Caco-2 (cell line): Measurements from ENCODE around the gene TPBGL. TPM values are rescaled to one million over a fixed set of nuclear protein-coding genes. Genes with fewer than 3 reads are reported as not detected.

ENCODE experiments used
- BruUV-seq: library from RNA; stranded (reverse); fragments of 400-500 nt; replicated peaks from 2 replicates; lab custom pipeline; 2021; lab: Mats Ljungman, UMichigan
- CTCF ChIA-PET: fragments of 300-600 bp; sonication (Branson Sonifier 250); formaldehyde crosslinking; loops from one replicate; lab custom pipeline; 2022; ENCODE audit warnings: antibody characterized with exemption; lab: Charles Lee
- POLR2A ChIA-PET: fragments of 300-600 bp; sonication (Branson Sonifier 250); formaldehyde crosslinking; loops from one replicate; lab custom pipeline; 2022; ENCODE audit warnings: antibody characterized with exemption; lab: Charles Lee
- DNase-seq, 2 experiments: peaks; one replicate each; pipeline versions ENCODE4 v3.0.0 to v3.0.0-alpha.2; 2020 to 2022
- H3K27me3 ChIP-seq: replicated peaks from 2 replicates; pipeline ENCODE4 v1.6.0; 2011; ENCODE audit warnings: low read length; ENCODE audit not compliant: control insufficient read depth, insufficient read depth
- H3K36me3 ChIP-seq: 2 replicates; pipeline ENCODE4 v1.5.1; 2011; ENCODE audit warnings: low read length; ENCODE audit not compliant: control insufficient read depth, insufficient read depth
- H3K4me1 ChIP-seq: fragments of 250-450 bp; sonication (Bioruptor Pico); 2 replicates; pipeline ENCODE4 v1.5.1; 2020; ENCODE audit warnings: mild to moderate bottlenecking
- H3K4me3 ChIP-seq: 2 replicates; pipeline ENCODE4 v1.5.1; 2011; ENCODE audit warnings: low read depth, mild to moderate bottlenecking, control low read depth, low read length
- H3K9me3 ChIP-seq: fragments of 250-450 bp; sonication (Bioruptor Pico); 2 replicates; pipeline ENCODE4 v1.5.1; 2020; ENCODE audit warnings: mild to moderate bottlenecking, moderate library complexity
- H3K27ac Mint-ChIP-seq: one replicate; pipeline ENCODE4 v1.8.0; 2022; ENCODE audit warnings: mixed read lengths; ENCODE audit not compliant: unreplicated experiment
- H3K27me3 Mint-ChIP-seq: one replicate; pipeline ENCODE4 v1.8.0; 2022; ENCODE audit warnings: mixed read lengths; ENCODE audit not compliant: insufficient read depth, unreplicated experiment
- H3K36me3 Mint-ChIP-seq: one replicate; pipeline ENCODE4 v1.8.0; 2022; ENCODE audit warnings: mild to moderate bottlenecking, mixed read lengths; ENCODE audit not compliant: insufficient read depth, unreplicated experiment
- H3K4me1 Mint-ChIP-seq: one replicate; pipeline ENCODE4 v1.8.0; 2022; ENCODE audit warnings: low read depth, mixed read lengths; ENCODE audit not compliant: unreplicated experiment
- H3K4me3 Mint-ChIP-seq: one replicate; pipeline ENCODE4 v1.8.0; 2022; ENCODE audit warnings: mild to moderate bottlenecking, moderate library complexity, mixed read lengths; ENCODE audit not compliant: unreplicated experiment
- H3K9me3 Mint-ChIP-seq: one replicate; pipeline ENCODE4 v1.8.0; 2022; ENCODE audit warnings: mixed read lengths; ENCODE audit not compliant: unreplicated experiment
- intact Hi-C: fragments of 100-400 bp; cut with micrococcal nuclease; formaldehyde crosslinking; loops from one replicate; pipeline ENCODE4 v1.10.0; 2022; ENCODE audit not compliant: unreplicated experiment
- total RNA-seq: library from RNA; stranded (reverse); gene quantifications from 2 replicates; pipeline ENCODE4 v1.2.3, GENCODE V29; 2022
- TF ChIP-seq, protein P1 (sequence below), 2 experiments: fragments of 200-600 bp in 1 of 2; IDR thresholded peaks; 1 replicate in 1 of 2; 2 replicates in 1 of 2; pipeline versions ENCODE4 v1.5.1 to v1.8.0; 2011 to 2022; ENCODE audit warnings: antibody characterized with exemption in 1 of 2, control low read depth in 1 of 2, inconsistent platforms in 1 of 2, low read depth in 1 of 2, low read length in 1 of 2, mild to moderate bottlenecking in 1 of 2, moderate library complexity in 1 of 2; ENCODE audit not compliant: insufficient read depth in 1 of 2, severe bottlenecking in 1 of 2, unreplicated experiment in 1 of 2

Gene TPBGL
- total RNA-seq, 1 experiment from 2014 or later, result 0.18 TPM

DNA sequence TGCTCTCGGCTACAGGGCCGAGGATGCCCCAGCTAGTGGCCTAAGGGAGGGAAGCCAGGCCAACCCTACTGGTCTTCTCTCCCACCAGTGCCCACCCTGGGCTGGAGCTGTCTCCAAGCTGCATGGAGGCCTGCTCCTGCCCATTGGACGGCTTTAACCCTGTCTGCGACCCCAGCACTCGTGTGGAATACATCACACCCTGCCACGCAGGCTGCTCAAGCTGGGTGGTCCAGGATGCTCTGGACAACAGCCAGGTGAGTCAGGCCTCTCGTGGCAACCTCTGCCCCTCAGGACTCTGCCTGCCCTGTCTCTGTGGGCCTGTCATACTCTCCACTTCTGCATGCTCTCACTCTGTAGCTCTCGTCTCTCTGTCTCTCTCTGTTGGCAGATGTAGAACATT, 44.1 kb upstream of the TPBGL start:
- Histone ChIP-seq H3K27me3 (no peaks in the 10 kb centered on the region), H3K36me3 (peaks cover 33% of the 10 kb centered on the region), H3K9me3 (no peaks in the 10 kb centered on the region), H3K4me1 (no peaks in the 10 kb centered on the region), H3K4me3 (no peak overlapping the region)
- Mint-ChIP-seq H3K27ac (no peak overlapping the region), H3K9me3 (no peaks in the 10 kb centered on the region), H3K36me3 (peaks cover 41% of the 10 kb centered on the region), H3K27me3 (no peaks in the 10 kb centered on the region), H3K4me1 (no peaks in the 10 kb centered on the region), H3K4me3 (no peak overlapping the region)
- no peak for DNase-seq
- CTCF ChIA-PET, result interaction anchor here (1.0 to 2.8 kb wide), 7 partner anchors 8 to 56 kb away, joined by 4 to 16 read pairs (median 6); no protein-coding TSS in a partner anchor
- intact Hi-C loops, result no loop called here
- POLR2A ChIA-PET, result no interaction called here
- TF ChIP-seq, protein P1, sequence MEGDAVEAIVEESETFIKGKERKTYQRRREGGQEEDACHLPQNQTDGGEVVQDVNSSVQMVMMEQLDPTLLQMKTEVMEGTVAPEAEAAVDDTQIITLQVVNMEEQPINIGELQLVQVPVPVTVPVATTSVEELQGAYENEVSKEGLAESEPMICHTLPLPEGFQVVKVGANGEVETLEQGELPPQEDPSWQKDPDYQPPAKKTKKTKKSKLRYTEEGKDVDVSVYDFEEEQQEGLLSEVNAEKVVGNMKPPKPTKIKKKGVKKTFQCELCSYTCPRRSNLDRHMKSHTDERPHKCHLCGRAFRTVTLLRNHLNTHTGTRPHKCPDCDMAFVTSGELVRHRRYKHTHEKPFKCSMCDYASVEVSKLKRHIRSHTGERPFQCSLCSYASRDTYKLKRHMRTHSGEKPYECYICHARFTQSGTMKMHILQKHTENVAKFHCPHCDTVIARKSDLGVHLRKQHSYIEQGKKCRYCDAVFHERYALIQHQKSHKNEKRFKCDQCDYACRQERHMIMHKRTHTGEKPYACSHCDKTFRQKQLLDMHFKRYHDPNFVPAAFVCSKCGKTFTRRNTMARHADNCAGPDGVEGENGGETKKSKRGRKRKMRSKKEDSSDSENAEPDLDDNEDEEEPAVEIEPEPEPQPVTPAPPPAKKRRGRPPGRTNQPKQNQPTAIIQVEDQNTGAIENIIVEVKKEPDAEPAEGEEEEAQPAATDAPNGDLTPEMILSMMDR (IDR thresholded peaks at IDR 0.05; ENCODE audit: insufficient read depth in 1 of 2, low read depth in 1 of 2, low read length in 1 of 2, severe bottlenecking in 1 of 2, unreplicated experiment in 1 of 2), result no peak
- BruUV-seq, result no TSS peak

DNA sequence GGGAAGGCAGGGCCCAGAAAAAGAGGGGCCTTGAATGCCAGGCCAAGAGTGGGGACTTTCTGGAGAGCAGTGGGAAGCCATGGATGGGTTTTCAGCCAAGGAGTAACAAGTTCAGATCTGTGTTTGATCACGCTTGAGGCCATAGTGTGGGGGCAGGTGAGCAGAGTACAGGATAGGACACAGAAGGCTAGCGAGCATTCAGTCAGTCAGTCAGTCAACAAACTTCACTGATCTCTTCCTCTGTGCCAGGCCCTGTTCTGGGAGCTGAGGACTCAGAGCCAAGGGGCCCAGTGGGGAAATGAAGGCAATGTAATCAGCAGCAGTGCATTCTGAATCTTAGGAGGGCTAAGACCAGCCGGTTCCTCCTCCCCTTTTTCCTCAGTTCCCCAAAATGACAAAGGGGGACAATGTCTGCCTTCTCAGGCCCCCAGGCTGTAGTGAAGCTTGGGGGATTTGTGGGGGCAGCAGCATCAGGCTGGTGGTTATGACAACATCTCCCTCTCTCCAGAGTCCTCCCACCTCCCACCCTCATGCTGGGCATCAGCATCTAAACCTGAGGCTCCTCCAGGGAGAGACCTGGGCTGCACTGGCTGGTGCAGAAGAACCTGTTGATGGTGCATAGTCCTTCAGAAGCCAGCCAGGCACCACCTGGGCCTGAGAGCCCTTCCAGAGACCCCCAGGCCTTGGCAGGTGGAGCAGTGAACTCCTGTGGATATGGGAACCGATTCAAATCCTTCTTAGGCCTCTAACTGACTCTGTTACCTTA, 42.9 kb upstream of the TPBGL start:
- peaks cover 44% of the 10 kb centered on the region for H3K36me3 Mint-ChIP-seq
- H3K9me3 ChIP-seq, result no peaks in the 10 kb centered on the region
- no peak for DNase-seq
- no peaks in the 10 kb centered on the region for H3K27me3 ChIP-seq
- H3K4me1 Mint-ChIP-seq, result peaks cover 7% of the 10 kb centered on the region
- TF ChIP-seq, protein P1 (IDR thresholded peaks at IDR 0.05; ENCODE audit: insufficient read depth in 1 of 2, low read depth in 1 of 2, low read length in 1 of 2, severe bottlenecking in 1 of 2, unreplicated experiment in 1 of 2), result no peak
- H3K9me3 Mint-ChIP-seq, result no peaks in the 10 kb centered on the region
- H3K4me3 Mint-ChIP-seq, result no peak overlapping the region
- no peaks in the 10 kb centered on the region for H3K27me3 Mint-ChIP-seq
- CTCF ChIA-PET, result no interaction called here
- POLR2A ChIA-PET, result interaction anchor here (0.6 kb wide), 1 partner anchor 16 kb away, joined by 3 read pairs; no protein-coding TSS in a partner anchor
- H3K36me3 ChIP-seq, result peaks cover 36% of the 10 kb centered on the region
- H3K27ac Mint-ChIP-seq, result no peak overlapping the region
- intact Hi-C loops, result no loop called here
- no TSS peak for BruUV-seq
- no peak overlapping the region for H3K4me3 ChIP-seq
- H3K4me1 ChIP-seq, result 0 out of 2 replicates have a peak, but pooled peaks cover 6% of the 10 kb centered on the region

DNA sequence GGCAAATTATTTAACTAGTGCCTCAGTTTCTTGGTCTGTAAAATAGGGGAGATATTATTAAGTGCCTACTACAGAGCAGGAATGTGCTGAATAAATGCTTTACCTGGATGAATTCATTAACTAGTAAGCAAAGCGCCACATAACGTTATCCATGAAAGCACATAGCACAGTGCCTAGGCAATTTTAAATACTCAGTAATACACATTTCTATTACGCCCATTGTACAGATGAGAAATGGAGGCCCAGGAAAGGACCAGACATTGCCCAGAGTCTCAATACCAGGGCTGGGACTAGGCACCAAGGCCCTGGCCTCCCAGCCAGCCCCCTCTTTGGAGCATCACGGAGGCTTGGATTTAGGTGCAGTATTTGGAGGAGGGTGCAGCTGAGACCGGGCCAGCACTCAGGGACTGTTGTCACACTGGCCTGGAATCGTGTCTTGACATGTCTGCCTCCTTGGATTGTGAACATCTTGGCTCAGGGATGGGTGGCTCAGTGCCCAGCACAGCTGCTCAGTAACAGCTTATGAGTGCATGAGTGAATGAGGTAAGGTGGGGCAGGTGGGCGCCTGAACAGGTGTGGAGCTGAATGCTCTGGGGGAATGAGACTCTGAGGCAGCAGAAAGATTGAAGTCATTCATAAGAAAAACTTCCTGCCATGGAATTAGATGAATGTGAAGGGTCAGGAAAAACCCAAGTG, 42.1 kb upstream of the TPBGL start:
- Mint-ChIP-seq H3K27ac (no peak overlapping the region), H3K27me3 (no peaks in the 10 kb centered on the region), H3K36me3 (peaks cover 43% of the 10 kb centered on the region), H3K4me1 (peaks cover 10% of the 10 kb centered on the region), H3K9me3 (no peaks in the 10 kb centered on the region), H3K4me3 (no peak overlapping the region)
- ChIA-PET POLR2A (no interaction called here), CTCF (interaction anchor here (14.9 kb wide), 1 partner anchor 56 kb away, joined by 887 read pairs; no protein-coding TSS in a partner anchor)
- Histone ChIP-seq H3K4me3 (no peak overlapping the region), H3K36me3 (peaks cover 32% of the 10 kb centered on the region), H3K9me3 (no peaks in the 10 kb centered on the region), H3K4me1 (peaks cover 11% of the 10 kb centered on the region), H3K27me3 (no peaks in the 10 kb centered on the region)
- no peak for DNase-seq
- intact Hi-C loops, result no loop called here
- TF ChIP-seq, protein P1 (IDR thresholded peaks at IDR 0.05; ENCODE audit: insufficient read depth in 1 of 2, low read depth in 1 of 2, low read length in 1 of 2, severe bottlenecking in 1 of 2, unreplicated experiment in 1 of 2), result no peak
- no TSS peak for BruUV-seq
